Upper lobe of left lung (tissue), 4 donors: ENCODE measurements around the gene MEGF11.

Experiments
- CTCF ChIP-seq, 6 experiments: fragments of 450-650 bp in 4 of 6; fragments of 200-600 bp in 2 of 6; sonication (generic) in 2 of 6; IDR thresholded peaks; one replicate each; pipeline ENCODE4 v1.5.1; 2016 to 2019; ENCODE audit warnings: antibody characterized with exemption in 6 of 6
- EP300 ChIP-seq, 4 donors: sonication (generic); formaldehyde crosslinking; IDR thresholded peaks; one replicate each; pipeline ENCODE4 v1.5.1; 2017; ENCODE audit warnings: antibody characterized with exemption in 4 of 4, control low read depth in 2 of 4
- POLR2A ChIP-seq, 4 donors: fragments of 450-650 bp; IDR thresholded peaks; one replicate each; pipeline ENCODE4 v1.5.1; 2016 to 2017; ENCODE audit warnings: antibody characterized with exemption in 4 of 4, mild to moderate bottlenecking in 2 of 4
- POLR2AphosphoS5 ChIP-seq, 2 donors: sonication (generic); formaldehyde crosslinking; IDR thresholded peaks; one replicate each; pipeline ENCODE4 v1.5.1; 2017; ENCODE audit warnings: antibody characterized with exemption in 2 of 2

- TF ChIP-seq POLR2A (IDR thresholded peaks at IDR 0.05) (no peak), CTCF (IDR thresholded peaks at IDR 0.05) (no peak), POLR2AphosphoS5 (IDR thresholded peaks at IDR 0.05) (no peak), EP300 (IDR thresholded peaks at IDR 0.05) (no peak)
These were observed 258.7 kb downstream of the MEGF11 start for GRCh38 chr15:65994832-65995231.
